NCI-H1105 treated with DMSO at 0.1 percent for 48 hours (cell line): ENCODE data around the gene ADAD1.

ENCODE experiments used
- DNase-seq: peaks from one replicate; lab custom pipeline; 2025; lab: John Stamatoyannopoulos, UW

Gene ADAD1

DNA sequence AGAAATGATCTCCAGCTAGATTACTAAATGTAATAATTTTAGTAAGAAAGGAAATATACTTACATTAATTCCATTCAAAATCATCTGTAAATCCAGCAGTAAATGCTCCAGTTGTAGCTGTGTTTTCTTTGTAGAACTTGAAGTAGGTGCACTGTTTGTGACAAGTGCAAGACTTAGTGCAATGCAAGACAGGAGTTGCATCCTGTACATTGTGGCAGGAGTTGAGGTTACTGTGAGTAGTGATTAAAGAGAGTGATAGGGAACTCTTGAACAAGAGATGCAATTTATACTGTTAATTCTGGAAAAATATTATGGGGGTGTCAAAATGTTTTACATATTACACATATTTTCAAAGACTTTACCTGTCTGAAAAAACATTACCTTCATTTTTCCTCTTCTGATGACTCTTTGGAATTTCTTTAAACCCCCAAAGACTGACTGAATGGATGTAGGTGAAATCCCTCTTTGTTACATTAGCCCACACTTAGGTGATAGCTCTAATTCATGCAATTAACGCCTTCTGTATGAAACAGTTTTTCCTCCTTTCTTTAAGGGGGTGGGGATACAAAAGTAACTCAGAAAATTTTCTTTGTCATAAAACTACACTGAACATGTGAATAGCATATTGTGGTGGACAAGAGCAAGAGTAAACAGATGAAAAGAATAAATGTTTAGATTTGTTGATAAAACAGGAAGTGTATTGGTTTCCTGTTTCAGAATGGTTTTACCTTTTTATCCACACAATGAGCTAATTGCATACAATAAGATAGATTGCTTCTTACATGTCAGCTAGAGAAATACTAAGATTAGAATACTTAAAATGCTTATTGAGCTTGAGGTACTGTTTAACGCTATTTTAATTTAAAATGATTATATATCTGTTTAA is 77.7 kb downstream of the ADAD1 start, which contains the start of gene IL2:
Gene IL2 (minus strand): TSS at position 495 of the 886 bp plus-strand sequence. CDS start 285 bp downstream, at position 210.
- no peak for DNase-seq

DNA sequence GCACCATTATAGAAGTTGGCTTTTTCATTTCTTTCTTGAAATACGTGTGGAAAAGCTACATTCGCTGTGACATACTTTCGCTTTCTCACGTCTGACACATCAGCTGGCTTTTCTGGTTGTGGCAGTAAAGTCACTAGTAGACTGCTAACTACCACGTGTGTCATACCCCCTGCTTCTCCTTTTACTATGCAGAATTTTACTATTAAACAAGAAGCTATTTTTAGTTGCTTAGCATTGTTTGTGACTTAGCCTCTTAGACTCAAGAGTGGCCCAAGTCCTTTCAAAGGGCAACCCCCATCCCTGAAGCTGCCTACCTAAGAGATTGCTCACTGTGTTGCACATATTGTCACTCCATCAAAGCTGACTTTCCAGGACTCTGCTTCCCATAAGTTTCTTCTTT is 79.8 kb downstream of the ADAD1 start:
- DNase-seq = no peak

DNA sequence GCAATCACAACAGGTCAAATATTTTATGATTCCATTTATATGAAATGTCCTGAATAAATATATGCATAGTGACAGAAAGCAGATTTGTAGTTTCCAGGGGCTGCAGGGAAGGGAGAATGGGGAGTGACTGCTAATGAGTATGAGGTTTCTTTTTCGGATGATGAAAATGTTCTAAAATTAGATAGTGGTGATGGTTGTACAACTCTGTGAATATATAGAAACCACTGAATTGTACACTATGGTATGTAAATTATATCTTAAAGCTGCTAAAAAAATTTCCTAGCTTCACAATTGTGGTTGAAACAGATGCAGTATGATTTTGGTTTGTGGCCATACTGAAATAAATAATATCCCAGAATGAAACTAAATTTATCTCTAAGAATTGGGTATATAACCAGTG is 90.6 kb downstream of the ADAD1 start:
- no peak for DNase-seq

DNA sequence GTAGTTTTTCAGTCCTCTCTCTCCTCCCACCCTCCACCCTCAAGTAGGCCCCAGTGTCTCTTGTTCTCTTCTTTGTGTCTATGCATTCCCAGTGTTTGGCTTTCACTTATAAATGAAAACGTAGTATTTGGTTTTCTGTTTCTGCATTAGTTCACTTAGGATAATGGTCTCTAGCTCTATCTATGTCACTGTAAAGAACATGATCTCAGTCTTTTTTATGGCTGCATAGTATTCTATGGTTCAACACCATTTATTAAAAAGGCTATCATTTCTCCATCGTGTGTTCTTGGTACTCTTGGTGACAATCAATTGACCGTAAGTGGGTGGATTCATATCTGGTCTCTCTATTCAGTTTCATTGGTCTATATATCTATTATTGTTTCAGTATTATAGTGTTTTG is 96.4 kb downstream of the ADAD1 start:
- no peak for DNase-seq

DNA sequence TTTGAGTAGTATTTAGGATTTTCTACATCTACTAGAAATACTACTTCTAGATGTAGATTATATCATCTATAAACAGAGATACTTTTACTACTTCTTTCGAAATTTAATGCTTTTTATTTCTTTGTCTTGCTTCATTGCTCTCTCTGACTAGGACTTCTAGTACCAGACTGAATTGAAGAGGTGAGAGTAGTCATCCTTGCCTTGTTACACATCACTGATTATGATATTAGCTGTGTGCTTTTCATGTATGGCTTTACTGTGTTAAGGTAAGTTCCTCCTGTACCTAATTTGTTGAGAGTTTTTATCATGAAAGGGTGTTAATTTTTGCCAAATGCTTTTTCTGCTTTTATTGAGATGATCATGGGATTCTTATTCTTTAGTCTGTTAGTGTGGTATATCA is 97.3 kb downstream of the ADAD1 start:
- no peak for DNase-seq

DNA sequence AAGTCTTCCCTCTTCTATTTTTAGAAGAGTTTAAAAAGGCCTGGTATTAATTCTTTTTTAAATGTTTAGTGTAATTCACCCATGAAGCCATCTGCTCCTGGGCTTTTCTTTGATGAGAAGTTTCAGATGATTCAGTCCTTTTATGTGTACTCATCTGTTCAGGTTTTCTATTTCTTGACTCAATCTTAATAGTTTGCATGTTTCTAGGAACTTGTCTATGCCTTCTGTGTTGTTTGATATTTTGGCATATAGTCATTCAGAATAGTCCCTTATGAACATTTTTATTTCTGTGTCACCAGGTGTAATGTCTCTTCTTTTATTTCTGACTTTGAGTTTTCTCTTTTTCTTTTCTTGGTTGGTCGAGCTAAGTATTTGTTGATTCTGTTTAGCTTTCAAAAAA is 97.9 kb downstream of the ADAD1 start:
- no peak for DNase-seq
